BE2C (cell line): ENCODE measurements around the gene LAMA2.

Experiments used
- DNase-seq: peaks from one replicate; pipeline ENCODE4 v3.0.0-alpha.2; 2020
- H3K27me3 ChIP-seq: fragments of 250-450 bp; sonication (Bioruptor Pico); 2 replicates; pipeline ENCODE4 v1.5.1; 2020; ENCODE audit warnings: mild to moderate bottlenecking
- H3K36me3 ChIP-seq: fragments of 250-450 bp; sonication (Bioruptor Pico); 2 replicates; pipeline ENCODE4 v1.5.1; 2020; ENCODE audit warnings: mild to moderate bottlenecking
- H3K4me1 ChIP-seq: fragments of 250-450 bp; sonication (Bioruptor Pico); 2 replicates; pipeline ENCODE4 v1.5.1; 2020
- H3K4me3 ChIP-seq: 2 replicates; pipeline ENCODE4 v1.5.1; 2011; ENCODE audit warnings: low read depth, low read length
- H3K9me3 ChIP-seq: fragments of 250-450 bp; sonication (Bioruptor Pico); 2 replicates; pipeline ENCODE4 v1.5.1; 2020
- TF ChIP-seq, protein P1 (sequence below): IDR thresholded peaks from 2 replicates; pipeline ENCODE4 v1.5.1; 2012; ENCODE audit warnings: mild to moderate bottlenecking, low read depth, low read length

Gene LAMA2

DNA sequence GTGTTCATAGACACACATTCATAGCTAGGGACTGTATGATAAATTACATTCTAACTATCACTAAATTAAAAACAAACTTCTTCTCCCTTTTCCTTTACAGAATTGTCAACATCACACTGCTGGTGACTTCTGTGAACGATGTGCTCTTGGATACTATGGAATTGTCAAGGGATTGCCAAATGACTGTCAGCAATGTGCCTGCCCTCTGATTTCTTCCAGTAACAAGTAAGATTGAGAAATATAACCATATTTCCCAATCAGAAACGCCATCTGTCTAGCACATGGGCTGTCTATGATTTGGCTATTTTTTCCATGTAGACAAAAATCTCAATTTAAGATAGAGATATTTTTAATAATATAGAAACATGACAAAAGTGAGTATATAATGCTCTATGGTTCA is 459.3 kb downstream of the LAMA2 start:
- TF ChIP-seq, protein P1, sequence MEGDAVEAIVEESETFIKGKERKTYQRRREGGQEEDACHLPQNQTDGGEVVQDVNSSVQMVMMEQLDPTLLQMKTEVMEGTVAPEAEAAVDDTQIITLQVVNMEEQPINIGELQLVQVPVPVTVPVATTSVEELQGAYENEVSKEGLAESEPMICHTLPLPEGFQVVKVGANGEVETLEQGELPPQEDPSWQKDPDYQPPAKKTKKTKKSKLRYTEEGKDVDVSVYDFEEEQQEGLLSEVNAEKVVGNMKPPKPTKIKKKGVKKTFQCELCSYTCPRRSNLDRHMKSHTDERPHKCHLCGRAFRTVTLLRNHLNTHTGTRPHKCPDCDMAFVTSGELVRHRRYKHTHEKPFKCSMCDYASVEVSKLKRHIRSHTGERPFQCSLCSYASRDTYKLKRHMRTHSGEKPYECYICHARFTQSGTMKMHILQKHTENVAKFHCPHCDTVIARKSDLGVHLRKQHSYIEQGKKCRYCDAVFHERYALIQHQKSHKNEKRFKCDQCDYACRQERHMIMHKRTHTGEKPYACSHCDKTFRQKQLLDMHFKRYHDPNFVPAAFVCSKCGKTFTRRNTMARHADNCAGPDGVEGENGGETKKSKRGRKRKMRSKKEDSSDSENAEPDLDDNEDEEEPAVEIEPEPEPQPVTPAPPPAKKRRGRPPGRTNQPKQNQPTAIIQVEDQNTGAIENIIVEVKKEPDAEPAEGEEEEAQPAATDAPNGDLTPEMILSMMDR = no peak
- Histone ChIP-seq H3K4me1 (no peaks in the 10 kb centered on the region), H3K9me3 (no peaks in the 10 kb centered on the region), H3K4me3 (no peak overlapping the region), H3K27me3 (no peaks in the 10 kb centered on the region), H3K36me3 (no peaks in the 10 kb centered on the region)
- no peak for DNase-seq

DNA sequence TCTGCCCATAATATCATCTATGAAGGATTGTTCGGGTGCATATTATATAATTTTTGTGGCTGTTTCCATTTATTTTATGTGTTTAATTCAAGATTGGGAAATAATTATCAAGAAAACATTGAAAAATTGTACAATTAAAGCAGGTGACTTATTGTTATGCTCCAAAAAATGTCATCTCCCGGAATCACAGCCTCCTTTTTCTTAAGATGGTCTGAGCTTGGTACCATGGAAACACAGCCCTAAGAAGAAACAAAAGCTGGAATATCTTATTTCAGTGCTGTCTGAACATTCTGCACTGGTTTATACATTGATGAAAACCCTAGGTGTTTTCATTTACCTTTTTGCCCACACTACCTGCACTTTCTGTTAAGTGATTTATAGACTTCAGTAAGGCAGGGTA is 459.9 kb downstream of the LAMA2 start:
- no peaks in the 10 kb centered on the region for H3K27me3 ChIP-seq
- H3K9me3 ChIP-seq = no peaks in the 10 kb centered on the region
- no peaks in the 10 kb centered on the region for H3K4me1 ChIP-seq
- no peaks in the 10 kb centered on the region for H3K36me3 ChIP-seq
- H3K4me3 ChIP-seq = no peak overlapping the region
- TF ChIP-seq, protein P1 = no peak
- no peak for DNase-seq

DNA sequence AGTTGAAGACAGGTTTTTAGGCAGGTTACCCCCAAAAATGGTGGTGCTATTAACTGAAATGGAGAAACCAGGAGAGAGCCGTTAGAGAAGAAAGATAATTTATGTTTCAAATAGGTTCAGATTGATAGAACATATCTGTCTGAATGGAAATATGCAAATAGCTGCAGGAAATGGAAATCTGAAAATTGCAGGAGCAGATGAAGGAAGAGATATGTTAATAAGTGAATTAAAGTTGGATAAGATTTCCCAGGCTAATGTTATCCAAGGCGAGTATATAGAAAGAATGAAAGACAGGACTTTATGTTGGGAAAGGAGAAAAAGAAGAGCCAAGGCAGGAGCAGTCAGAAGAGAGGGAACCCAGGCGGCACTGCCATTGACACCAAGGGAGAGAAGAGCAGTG is 461.4 kb downstream of the LAMA2 start:
- Histone ChIP-seq H3K36me3 (no peaks in the 10 kb centered on the region), H3K4me1 (no peaks in the 10 kb centered on the region), H3K27me3 (no peaks in the 10 kb centered on the region), H3K9me3 (no peaks in the 10 kb centered on the region), H3K4me3 (no peak overlapping the region)
- DNase-seq = no peak
- TF ChIP-seq, protein P1 = no peak

DNA sequence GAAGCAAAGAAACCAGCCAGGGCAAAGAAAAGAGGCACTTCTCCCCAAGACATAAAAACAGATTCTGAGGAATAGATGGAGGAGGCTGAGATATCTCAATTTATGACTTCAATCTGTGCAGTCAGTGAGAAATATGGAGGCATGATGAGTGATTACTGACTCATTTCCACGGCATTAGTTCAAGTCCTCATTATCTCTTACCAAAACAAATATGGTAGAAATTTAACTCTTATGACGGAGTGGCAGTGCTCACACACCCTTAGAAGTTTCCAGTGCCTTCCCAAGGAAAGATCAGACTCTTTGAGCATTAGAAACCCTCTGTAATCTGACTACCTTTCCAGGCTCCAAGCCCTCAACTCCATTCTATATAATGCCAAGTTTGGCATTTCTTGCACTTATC is 463.0 kb downstream of the LAMA2 start:
- H3K9me3 ChIP-seq = no peaks in the 10 kb centered on the region
- no peak overlapping the region for H3K4me3 ChIP-seq
- TF ChIP-seq, protein P1 = no peak
- no peaks in the 10 kb centered on the region for H3K36me3 ChIP-seq
- H3K4me1 ChIP-seq = no peaks in the 10 kb centered on the region
- DNase-seq = no peak
- no peaks in the 10 kb centered on the region for H3K27me3 ChIP-seq

DNA sequence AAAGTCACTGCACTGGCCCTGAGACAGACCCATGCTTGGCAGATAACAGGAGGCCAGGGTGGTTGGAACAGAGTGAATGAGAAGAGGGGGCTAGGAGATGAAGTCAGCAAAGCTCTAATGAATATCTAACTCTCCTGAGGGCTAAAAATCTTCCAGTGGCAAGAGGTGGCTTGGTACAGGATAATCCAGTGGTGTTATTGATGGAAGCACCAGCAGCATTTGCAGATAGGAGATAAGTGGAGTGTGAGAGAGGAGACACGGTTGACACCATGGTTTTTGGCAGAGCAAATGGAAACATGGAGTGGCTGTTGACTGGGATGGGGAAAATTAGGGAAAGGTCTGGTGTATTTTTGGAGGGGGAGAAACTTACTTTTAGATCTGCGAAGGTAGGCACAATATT is 464.0 kb downstream of the LAMA2 start:
- no peaks in the 10 kb centered on the region for H3K4me1 ChIP-seq
- TF ChIP-seq, protein P1 = no peak
- no peaks in the 10 kb centered on the region for H3K27me3 ChIP-seq
- DNase-seq = no peak
- H3K36me3 ChIP-seq = no peaks in the 10 kb centered on the region
- no peaks in the 10 kb centered on the region for H3K9me3 ChIP-seq
- H3K4me3 ChIP-seq = no peak overlapping the region

DNA sequence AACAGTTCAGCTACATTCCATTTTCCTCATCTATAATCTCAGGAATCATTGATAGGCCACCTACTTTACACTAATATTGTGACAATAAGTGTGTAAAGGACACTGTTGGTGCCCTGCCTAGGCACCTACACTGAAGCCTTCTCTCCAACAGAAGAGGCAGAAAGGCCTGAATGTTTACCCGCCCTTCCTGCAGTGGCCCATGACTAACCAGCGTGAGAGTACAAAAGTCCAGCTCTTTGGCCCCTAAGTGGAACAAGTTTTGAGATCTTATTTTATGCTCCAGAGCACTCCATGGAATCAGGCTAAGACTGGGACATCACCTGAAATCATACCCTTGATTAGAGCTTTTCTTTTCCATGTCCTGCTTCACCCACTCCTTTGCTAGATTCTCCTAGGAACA is 467.3 kb downstream of the LAMA2 start:
- no peak for DNase-seq
- Histone ChIP-seq H3K27me3 (no peaks in the 10 kb centered on the region), H3K36me3 (no peaks in the 10 kb centered on the region), H3K4me1 (no peaks in the 10 kb centered on the region), H3K9me3 (no peaks in the 10 kb centered on the region), H3K4me3 (no peak overlapping the region)
- TF ChIP-seq, protein P1 = no peak
